Measurements from ENCODE around the gene DHODH. TPM values are rescaled to one million over a fixed set of nuclear protein-coding genes. Genes with fewer than 3 reads are reported as not detected.

The DHODH gene
- total and polyA plus RNA-seq, 2 experiments from 2014 or later, result 10.7 to 15.1 TPM

GRCh38 chr16:72060405-72060804 is 51.9 kb downstream of the DHODH start:
- ATAC-seq (no peak), DNase-seq (ENCODE audit: low spot score) (no peak)
- Mint-ChIP-seq H3K9me3 (peaks cover 4% of the 10 kb centered on the region; the same call in 2 of the 3 replicates), H3K4me1 (no peaks in the 10 kb centered on the region), H3K4me3 (no peak overlapping the region), H3K36me3 (ENCODE audit: low read depth) (no peaks in the 10 kb centered on the region), H3K27ac (no peak overlapping the region), H3K27me3 (ENCODE audit: insufficient read depth, low read depth, poor library complexity) (peaks cover 3% of the 10 kb centered on the region)
- TF ChIP-seq EZH2phosphoT487 (IDR thresholded peaks at IDR 0.05; ENCODE audit: unreplicated experiment), result no peak
- no peak for TF ChIP-seq EZH2 (IDR thresholded peaks at IDR 0.05; ENCODE audit: low read depth, unreplicated experiment)
- no peak for TF ChIP-seq POLR2AphosphoS5 (IDR thresholded peaks at IDR 0.05; ENCODE audit: low read depth)
- TF ChIP-seq NANOG (IDR thresholded peaks at IDR 0.05; ENCODE audit: borderline replicate concordance), result no peak
- TF ChIP-seq CREB1 (CRISPR knock-in tag; IDR thresholded peaks at IDR 0.05; ENCODE audit: low read depth), result no peak
- no peak for TF ChIP-seq ZNF114 (CRISPR knock-in tag; IDR thresholded peaks at IDR 0.05)
- TF ChIP-seq, protein P1, sequence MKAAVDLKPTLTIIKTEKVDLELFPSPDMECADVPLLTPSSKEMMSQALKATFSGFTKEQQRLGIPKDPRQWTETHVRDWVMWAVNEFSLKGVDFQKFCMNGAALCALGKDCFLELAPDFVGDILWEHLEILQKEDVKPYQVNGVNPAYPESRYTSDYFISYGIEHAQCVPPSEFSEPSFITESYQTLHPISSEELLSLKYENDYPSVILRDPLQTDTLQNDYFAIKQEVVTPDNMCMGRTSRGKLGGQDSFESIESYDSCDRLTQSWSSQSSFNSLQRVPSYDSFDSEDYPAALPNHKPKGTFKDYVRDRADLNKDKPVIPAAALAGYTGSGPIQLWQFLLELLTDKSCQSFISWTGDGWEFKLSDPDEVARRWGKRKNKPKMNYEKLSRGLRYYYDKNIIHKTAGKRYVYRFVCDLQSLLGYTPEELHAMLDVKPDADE (IDR thresholded peaks at IDR 0.05), result no peak
- TF ChIP-seq STAT1 (IDR thresholded peaks at IDR 0.05; ENCODE audit: unreplicated experiment), result no peak
- no peak for TF ChIP-seq ZNF331 (CRISPR knock-in tag; IDR thresholded peaks at IDR 0.05; ENCODE audit: low read depth)
- TF ChIP-seq CTCF (conservative IDR thresholded peaks at IDR 0.05; ENCODE audit: low read depth in 2 of 2), result no peak
- TF ChIP-seq JUNB (IDR thresholded peaks at IDR 0.05; ENCODE audit: unreplicated experiment), result no peak
- no peak for TF ChIP-seq REST (IDR thresholded peaks at IDR 0.05; ENCODE audit: unreplicated experiment)
- TF ChIP-seq, protein P2, sequence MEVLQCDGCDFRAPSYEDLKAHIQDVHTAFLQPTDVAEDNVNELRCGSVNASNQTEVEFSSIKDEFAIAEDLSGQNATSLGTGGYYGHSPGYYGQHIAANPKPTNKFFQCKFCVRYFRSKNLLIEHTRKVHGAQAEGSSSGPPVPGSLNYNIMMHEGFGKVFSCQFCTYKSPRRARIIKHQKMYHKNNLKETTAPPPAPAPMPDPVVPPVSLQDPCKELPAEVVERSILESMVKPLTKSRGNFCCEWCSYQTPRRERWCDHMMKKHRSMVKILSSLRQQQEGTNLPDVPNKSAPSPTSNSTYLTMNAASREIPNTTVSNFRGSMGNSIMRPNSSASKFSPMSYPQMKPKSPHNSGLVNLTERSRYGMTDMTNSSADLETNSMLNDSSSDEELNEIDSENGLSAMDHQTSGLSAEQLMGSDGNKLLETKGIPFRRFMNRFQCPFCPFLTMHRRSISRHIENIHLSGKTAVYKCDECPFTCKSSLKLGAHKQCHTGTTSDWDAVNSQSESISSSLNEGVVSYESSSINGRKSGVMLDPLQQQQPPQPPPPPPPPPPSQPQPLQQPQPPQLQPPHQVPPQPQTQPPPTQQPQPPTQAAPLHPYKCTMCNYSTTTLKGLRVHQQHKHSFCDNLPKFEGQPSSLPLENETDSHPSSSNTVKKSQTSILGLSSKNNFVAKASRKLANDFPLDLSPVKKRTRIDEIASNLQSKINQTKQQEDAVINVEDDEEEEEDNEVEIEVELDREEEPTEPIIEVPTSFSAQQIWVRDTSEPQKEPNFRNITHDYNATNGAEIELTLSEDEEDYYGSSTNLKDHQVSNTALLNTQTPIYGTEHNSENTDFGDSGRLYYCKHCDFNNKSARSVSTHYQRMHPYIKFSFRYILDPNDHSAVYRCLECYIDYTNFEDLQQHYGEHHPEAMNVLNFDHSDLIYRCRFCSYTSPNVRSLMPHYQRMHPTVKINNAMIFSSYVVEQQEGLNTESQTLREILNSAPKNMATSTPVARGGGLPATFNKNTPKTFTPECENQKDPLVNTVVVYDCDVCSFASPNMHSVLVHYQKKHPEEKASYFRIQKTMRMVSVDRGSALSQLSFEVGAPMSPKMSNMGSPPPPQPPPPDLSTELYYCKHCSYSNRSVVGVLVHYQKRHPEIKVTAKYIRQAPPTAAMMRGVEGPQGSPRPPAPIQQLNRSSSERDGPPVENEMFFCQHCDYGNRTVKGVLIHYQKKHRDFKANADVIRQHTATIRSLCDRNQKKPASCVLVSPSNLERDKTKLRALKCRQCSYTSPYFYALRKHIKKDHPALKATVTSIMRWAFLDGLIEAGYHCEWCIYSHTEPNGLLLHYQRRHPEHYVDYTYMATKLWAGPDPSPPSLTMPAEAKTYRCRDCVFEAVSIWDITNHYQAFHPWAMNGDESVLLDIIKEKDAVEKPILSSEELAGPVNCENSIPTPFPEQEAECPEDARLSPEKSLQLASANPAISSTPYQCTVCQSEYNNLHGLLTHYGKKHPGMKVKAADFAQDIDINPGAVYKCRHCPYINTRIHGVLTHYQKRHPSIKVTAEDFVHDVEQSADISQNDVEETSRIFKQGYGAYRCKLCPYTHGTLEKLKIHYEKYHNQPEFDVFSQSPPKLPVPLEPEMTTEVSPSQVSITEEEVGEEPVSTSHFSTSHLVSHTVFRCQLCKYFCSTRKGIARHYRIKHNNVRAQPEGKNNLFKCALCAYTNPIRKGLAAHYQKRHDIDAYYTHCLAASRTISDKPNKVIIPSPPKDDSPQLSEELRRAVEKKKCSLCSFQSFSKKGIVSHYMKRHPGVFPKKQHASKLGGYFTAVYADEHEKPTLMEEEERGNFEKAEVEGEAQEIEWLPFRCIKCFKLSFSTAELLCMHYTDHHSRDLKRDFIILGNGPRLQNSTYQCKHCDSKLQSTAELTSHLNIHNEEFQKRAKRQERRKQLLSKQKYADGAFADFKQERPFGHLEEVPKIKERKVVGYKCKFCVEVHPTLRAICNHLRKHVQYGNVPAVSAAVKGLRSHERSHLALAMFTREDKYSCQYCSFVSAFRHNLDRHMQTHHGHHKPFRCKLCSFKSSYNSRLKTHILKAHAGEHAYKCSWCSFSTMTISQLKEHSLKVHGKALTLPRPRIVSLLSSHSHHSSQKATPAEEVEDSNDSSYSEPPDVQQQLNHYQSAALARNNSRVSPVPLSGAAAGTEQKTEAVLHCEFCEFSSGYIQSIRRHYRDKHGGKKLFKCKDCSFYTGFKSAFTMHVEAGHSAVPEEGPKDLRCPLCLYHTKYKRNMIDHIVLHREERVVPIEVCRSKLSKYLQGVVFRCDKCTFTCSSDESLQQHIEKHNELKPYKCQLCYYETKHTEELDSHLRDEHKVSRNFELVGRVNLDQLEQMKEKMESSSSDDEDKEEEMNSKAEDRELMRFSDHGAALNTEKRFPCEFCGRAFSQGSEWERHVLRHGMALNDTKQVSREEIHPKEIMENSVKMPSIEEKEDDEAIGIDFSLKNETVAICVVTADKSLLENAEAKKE (CRISPR knock-in tag; IDR thresholded peaks at IDR 0.05), result no peak
- H3K27ac ChIP-seq (ENCODE audit: low read depth), result no peak overlapping the region
- H4K20me1 ChIP-seq (replicated peaks; ENCODE audit: insufficient read depth), result no peaks in the 10 kb centered on the region
- no peak overlapping the region for H3K4me3 ChIP-seq
- H3K27me3 ChIP-seq (ENCODE audit: insufficient read depth), result no peaks in the 10 kb centered on the region
- H3K4me2 ChIP-seq, result no peak overlapping the region
- H3K79me2 ChIP-seq (replicated peaks; ENCODE audit: insufficient read depth), result no peaks in the 10 kb centered on the region
- H3K9me2 ChIP-seq (ENCODE audit: insufficient read depth), result no peaks in the 10 kb centered on the region
- no peaks in the 10 kb centered on the region for H3K36me3 ChIP-seq (ENCODE audit: insufficient read depth)
- H3K4me1 ChIP-seq (ENCODE audit: insufficient read depth), result no peaks in the 10 kb centered on the region
- no peaks in the 10 kb centered on the region for H3F3A ChIP-seq (replicated peaks; ENCODE audit: low read depth)
- no peak overlapping the region for H2AFZ ChIP-seq
